Activated naive CD4-positive, alpha-beta T cell treated with anti-CD3 and anti-CD28 coated beads, Interleukin-2, amount 50 U/mL, for 72 hours (primary cell): ENCODE results near the gene RBM6. TPM values are rescaled to one million over a fixed set of nuclear protein-coding genes. Genes with fewer than 3 reads are reported as not detected.
"Not testable (repeated sequence)": the region's sequence is repeated elsewhere in the genome, so short reads cannot be mapped to it uniquely, and the experiment has no call there.

ENCODE experiments used
- ATAC-seq, 2 donors: fragments of 150-1000 bp; cut with Tn5 transposase; 2 replicates each; pipeline ENCODE4 v1.10.0; 2021; ENCODE audit warnings: mild to moderate bottlenecking in 2 of 2, moderate library complexity in 2 of 2
- DNase-seq, 2 donors: peaks; one replicate each; pipeline ENCODE4 v3.0.0; 2021 to 2022; ENCODE audit warnings: low spot score in 2 of 2
- H3K27ac Mint-ChIP-seq, 2 donors: one replicate each; pipeline ENCODE4 v1.8.0; 2022; ENCODE audit warnings: mild to moderate bottlenecking in 2 of 2, mixed read lengths in 2 of 2
- H3K36me3 Mint-ChIP-seq, 2 donors: one replicate each; pipeline ENCODE4 v1.8.0; 2022; ENCODE audit warnings: mixed read lengths in 2 of 2
- H3K9me3 Mint-ChIP-seq, 2 donors: one replicate each; pipeline ENCODE4 v1.8.0; 2022; ENCODE audit warnings: mixed read lengths in 2 of 2
- total RNA-seq, 2 donors: library from RNA; stranded (reverse); gene quantifications; one replicate each; pipeline ENCODE4 v1.2.3, GENCODE V29; 2022

The RBM6 gene
- total RNA-seq, 2 donors from 2014 or later, result 94.6 to 168 TPM

DNA sequence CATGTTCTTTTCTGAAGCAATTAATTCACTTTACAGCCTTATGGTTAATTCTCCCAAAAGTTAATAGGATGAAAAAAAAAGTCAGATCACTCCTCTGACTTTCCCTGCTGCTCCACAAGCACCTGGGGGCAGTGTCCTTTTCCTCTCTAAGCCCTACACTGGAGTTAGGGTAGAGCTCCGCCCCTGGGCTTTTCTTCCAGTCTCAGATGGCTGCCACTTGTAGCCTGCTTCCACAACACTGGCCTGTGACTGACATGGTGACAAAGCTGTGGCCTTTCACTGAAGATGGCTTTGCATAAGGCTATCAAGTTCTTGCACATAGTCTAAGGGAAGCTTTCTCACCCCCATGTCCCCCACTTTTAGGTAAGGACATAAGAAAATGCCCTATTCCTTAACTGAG is 9.0 kb upstream of the RBM6 start:
- DNase-seq (no peak), ATAC-seq (no peak)
- H3K27ac Mint-ChIP-seq, result no peak overlapping the region

DNA sequence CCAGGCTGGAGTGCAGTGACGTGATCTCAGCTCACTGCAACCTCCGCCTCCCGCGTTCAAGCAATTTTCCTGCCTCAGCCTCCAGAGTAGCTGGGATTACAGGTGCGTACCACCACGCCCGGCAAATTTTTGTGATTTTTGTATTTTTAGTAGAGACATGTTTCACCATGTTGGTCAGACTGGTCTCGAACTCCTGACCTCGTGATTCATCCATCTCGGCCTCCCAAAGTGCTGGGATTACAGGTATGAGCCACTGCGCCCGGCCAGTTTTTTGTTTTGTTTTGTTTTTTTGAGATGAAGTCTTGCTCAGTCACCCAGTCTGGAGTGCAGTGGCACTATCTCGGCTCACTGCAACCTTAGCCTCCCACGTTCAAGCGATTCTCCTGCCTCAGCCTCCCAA is 7.7 kb upstream of the RBM6 start:
- H3K9me3 Mint-ChIP-seq, H3K27ac Mint-ChIP-seq, ATAC-seq, DNase-seq, H3K36me3 Mint-ChIP-seq: not testable (repeated sequence)

More for the DNA sequence above, 9.0 kb upstream of the RBM6 start:
- Mint-ChIP-seq H3K9me3 (no peaks in the 10 kb centered on the region), H3K36me3 (no peaks in the 10 kb centered on the region)

DNA sequence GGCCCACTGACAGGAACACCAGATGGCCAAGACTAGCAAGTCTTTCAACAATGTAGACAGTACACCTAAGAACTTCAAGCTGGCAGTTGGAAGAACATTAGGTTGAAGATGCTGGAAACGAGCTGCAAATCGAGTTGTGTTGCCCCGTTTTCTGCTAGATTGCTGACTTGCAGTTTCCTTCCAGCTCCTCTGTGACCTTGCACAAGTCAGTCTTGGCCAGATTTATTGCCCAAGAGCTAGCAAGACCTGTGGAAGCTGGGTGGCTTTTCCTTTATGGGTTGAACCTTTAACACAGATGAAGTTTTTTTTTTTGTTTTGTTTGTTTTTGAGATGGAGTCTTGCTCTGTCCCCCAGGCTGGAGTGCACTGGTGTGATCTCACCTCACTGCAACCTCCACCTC is 2.9 kb upstream of the RBM6 start:
- Mint-ChIP-seq H3K9me3 (no peaks in the 10 kb centered on the region), H3K36me3 (peaks cover 10 to 15% of the 10 kb centered on the region in 2 donors), H3K27ac (peak overlapping the region in 1 of 2 donors; percentile 39)
- no peak for ATAC-seq
- DNase-seq, result no peak

DNA sequence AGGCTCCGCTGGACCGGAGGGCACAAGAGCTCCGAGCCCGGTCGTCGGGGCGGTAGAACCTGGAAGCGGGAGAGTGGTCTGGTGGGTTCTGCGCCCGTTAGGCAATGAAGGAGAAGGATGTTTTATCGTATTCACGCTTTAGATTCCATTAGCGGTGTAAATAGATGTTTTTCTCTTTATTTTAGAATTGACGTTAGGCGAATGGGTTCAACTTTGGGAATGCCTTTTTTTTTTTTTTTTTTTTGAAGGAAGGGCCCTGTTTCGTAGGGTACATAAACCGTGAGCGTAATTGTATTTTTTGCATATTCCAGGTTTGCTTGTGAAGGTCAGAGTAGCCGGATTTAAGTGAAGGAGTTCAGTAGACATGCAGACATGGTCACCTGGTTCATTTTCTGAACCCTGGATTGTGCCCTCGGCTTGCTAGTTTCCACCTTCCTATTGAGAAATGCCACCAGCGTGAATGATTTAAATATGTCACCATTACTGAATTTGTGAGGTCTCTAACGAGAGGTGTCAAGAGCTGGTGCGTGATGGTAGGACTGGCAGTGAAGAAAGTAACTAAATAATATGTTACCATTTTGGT is 808 bp downstream of the RBM6 start:
- no peak for ATAC-seq
- no peak for DNase-seq
- H3K9me3 Mint-ChIP-seq, result peaks cover 0 to 4% of the 10 kb centered on the region in 2 donors

DNA sequence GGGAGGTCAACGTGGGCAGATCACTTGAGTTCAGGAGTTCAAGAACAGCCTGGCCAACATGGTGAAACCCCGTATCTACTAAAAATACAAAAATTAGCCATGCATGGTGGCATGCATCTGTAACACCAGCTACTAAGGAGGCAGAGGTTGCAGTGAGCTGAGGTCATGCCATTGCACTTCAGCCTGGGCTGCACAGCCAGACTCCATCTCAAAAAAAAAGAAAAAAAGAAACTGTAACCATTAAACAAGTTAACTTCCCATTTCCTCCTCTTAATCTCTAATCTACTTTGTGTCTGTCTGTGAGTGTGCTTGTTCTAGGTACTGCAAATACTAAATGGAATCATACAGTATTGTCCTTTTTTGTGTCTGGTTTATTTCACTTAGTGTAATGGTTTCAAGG is 2.7 kb downstream of the RBM6 start:
- DNase-seq (no peak), ATAC-seq (no peak)
- Mint-ChIP-seq H3K36me3 (peaks cover 22 to 26% of the 10 kb centered on the region in 2 donors), H3K9me3 (peaks cover 0 to 4% of the 10 kb centered on the region in 2 donors), H3K27ac (no peak overlapping the region)

More for the DNA sequence above, 808 bp downstream of the RBM6 start:
- H3K36me3 Mint-ChIP-seq, result peaks cover 22 to 26% of the 10 kb centered on the region in 2 donors
- H3K27ac Mint-ChIP-seq, result peak overlapping the region; percentile 93 to 99

DNA sequence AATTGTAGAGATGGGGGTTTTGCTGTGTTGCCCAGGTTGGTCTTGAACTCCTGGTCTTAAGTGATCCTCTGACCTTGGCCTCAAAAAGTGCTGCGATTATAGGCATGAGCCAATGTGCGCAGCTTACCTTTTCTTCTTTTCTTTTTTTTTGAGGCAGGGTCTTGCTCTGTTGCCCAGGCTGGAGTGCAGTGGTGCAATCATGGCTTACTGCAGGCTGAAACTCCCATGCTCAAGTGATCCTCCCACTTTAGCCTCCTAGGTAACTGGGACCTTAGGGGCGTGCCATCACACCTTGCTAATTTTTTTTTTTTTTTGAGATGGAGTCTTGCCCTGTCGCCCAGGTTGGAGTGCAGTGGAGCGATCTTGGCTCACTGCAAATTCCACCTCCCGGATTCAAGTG is 13.0 kb downstream of the RBM6 start:
- Mint-ChIP-seq H3K9me3 (no peaks in the 10 kb centered on the region), H3K36me3 (no peaks in the 10 kb centered on the region), H3K27ac (no peak overlapping the region)
- no peak for ATAC-seq
- no peak for DNase-seq

DNA sequence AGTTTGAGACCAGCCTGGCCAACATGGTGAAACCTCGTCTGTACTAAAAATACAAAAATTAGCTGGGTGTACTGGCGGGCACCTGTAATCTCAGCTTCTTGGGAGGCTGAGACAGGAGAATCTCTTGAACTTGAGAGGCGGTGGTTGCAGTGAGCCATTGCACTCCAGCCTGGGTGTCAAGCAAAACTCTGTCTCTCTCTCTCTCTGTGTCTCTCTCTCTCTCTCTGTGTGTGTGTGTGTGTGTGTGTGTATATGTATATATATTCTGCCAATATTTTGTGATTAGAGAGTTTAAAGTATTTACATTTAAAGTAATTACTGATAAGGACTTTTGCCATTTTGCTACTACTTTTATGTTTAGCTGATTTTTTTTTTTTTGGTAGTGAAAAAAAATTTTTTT is 15.7 kb downstream of the RBM6 start:
- DNase-seq (no peak), ATAC-seq (no peak)
- no peaks in the 10 kb centered on the region for H3K36me3 Mint-ChIP-seq
- peak overlapping the region in 1 of 2 donors; percentile 82 for H3K27ac Mint-ChIP-seq
- H3K9me3 Mint-ChIP-seq, result no peaks in the 10 kb centered on the region

DNA sequence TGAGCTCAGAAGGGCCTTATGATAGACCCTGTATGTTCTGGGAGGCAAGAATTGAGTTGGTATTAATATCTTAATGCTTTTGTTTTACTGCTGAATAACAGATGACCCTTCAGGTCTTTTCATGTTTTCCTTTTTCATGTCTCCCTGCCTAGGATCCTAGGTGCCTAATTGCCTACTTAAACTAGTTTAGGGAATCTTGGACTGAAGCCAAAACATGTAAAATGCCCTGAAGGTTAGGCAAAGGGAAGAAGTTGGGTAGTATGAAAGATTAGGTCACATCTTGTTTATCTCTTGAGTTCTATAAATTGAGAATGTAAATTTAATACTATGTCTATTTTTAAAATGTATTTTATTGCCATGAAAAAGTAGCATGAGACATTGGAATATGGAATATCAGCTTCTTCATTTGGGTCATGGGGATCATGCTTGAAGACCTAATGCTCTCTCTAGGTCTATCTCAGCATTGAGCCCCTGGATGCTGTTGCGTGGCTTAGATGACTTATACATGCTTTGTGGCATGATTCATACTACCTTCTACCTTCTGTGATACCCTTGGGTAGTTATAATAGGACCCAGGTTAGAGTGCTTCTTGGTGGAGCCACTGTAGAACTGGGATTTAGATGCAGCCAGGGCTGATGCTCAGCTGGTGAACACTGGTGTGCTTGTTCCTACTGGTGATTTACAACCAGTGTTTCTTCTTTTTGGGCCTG is 26.4 kb downstream of the RBM6 start:
- Mint-ChIP-seq H3K9me3 (no peaks in the 10 kb centered on the region), H3K36me3 (no peaks in the 10 kb centered on the region), H3K27ac (peak overlapping the region in 1 of 2 donors; percentile 64)
- ATAC-seq (no peak), DNase-seq (no peak)

DNA sequence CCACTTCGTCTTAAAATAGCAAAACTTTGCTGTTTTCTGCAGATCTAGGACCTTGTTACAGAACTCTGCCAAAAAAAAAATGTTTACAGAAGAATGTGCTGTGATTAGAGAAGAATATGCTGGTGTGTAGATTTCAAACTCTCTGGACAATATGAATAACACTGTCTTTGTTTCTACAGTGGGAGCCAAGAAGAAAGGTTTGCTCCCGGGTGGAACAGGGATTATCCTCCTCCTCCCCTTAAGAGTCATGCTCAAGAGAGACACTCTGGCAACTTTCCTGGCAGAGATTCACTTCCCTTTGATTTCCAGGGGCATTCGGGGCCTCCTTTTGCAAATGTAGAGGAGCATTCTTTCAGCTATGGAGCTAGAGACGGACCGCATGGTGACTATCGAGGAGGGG is 27.3 kb downstream of the RBM6 start:
- Mint-ChIP-seq H3K36me3 (no peaks in the 10 kb centered on the region), H3K9me3 (no peaks in the 10 kb centered on the region), H3K27ac (no peak overlapping the region)
- ATAC-seq, result no peak
- DNase-seq, result no peak

DNA sequence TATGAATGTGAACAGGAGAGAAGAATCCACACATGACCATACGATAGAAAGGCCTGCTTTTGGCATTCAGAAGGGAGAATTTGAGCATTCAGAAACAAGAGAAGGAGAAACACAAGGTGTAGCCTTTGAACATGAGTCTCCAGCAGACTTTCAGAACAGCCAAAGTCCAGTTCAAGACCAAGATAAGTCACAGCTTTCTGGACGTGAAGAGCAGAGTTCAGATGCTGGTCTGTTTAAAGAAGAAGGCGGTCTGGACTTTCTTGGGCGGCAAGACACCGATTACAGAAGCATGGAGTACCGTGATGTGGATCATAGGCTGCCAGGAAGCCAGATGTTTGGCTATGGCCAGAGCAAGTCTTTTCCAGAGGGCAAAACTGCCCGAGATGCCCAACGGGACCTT is 28.4 kb downstream of the RBM6 start:
- no peaks in the 10 kb centered on the region for H3K9me3 Mint-ChIP-seq
- peaks cover 0 to 6% of the 10 kb centered on the region in 2 donors for H3K36me3 Mint-ChIP-seq
- no peak for ATAC-seq
- no peak for DNase-seq
- H3K27ac Mint-ChIP-seq, result no peak overlapping the region

DNA sequence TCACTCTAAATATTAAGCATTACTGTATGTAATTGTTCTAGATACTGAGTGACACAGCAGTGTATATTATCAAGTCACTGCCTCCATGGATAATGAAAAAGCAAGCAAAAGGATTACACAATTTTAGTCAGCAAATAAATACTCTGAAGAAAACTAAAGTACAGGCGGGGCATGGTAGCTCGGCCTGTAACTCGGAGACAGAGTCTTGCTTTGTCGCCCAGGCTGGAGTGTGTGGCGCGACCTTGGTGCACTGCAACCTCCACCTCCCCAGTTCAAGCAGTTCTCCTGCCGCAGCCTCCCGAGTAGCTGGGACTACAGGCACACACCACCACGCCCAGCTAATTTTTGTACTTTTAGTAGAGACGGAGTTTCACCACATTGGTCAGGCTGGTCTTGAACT is 32.7 kb downstream of the RBM6 start:
- DNase-seq (no peak), ATAC-seq (no peak)
- Mint-ChIP-seq H3K36me3 (peaks cover 0 to 14% of the 10 kb centered on the region in 2 donors), H3K27ac (no peak overlapping the region), H3K9me3 (no peaks in the 10 kb centered on the region)

DNA sequence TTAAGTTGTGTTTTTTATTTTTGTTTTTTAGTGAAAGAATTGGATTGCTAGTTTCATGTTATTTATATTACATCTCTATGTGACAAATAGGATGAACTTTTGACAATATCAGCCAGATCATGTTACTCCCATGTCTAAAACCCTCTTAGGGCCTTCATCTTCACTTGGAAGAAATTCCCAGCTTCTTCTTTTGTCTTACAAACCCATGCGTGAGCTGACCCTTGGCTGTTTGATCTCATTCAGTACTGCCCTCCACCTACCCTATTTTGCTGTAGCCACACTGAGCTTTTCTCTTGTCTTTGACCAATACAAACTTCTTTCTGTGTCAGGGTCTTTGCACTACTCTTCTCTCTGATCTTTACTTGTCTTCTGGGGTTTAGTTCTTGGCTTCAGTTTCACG is 37.0 kb downstream of the RBM6 start:
- Mint-ChIP-seq H3K9me3 (no peaks in the 10 kb centered on the region), H3K36me3 (peaks cover 0 to 14% of the 10 kb centered on the region in 2 donors), H3K27ac (no peak overlapping the region)
- ATAC-seq (no peak), DNase-seq (no peak)

DNA sequence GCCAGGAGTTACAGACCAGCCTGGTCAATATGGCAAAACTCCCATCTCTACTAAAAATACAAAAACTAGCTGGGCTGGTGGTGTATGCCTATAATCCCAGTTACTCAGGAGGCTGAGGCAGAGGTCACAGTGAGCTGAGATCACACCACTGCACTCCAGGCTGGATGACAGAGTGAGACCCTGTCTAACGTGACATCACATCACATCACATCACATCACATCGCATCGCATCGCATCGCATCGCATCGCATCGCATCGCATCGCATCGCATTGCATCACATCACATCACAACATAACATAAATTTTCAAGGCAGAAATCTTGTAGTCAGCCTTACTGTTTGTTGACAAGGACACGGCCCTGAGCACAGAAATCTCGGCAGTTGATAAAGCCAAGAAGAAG is 44.4 kb downstream of the RBM6 start:
- Mint-ChIP-seq H3K36me3 (no peaks in the 10 kb centered on the region), H3K27ac (no peak overlapping the region), H3K9me3 (no peaks in the 10 kb centered on the region)
- no peak for DNase-seq
- ATAC-seq, result no peak

DNA sequence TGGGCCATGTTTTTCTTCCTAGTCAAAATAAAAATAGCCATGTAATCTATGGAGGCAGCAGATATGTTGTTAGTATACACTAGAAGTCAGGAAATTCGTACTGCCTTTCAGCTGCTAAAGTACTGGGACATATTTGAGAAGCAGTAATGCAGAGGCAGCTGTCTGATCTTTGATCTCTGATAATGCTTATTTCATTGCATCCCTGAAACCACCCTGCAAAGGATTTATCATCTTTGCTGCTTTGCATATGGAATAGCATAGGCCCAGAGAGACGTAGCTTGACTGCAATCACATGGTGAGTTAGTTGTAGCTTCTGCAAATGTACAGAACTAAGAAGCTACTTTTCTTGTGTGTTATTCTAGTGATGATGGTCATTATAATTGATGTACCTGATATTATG is 52.4 kb downstream of the RBM6 start:
- H3K36me3 Mint-ChIP-seq, result no peaks in the 10 kb centered on the region
- no peak for ATAC-seq
- no peaks in the 10 kb centered on the region for H3K9me3 Mint-ChIP-seq
- H3K27ac Mint-ChIP-seq, result peak overlapping the region in 1 of 2 donors; percentile 49
- no peak for DNase-seq

DNA sequence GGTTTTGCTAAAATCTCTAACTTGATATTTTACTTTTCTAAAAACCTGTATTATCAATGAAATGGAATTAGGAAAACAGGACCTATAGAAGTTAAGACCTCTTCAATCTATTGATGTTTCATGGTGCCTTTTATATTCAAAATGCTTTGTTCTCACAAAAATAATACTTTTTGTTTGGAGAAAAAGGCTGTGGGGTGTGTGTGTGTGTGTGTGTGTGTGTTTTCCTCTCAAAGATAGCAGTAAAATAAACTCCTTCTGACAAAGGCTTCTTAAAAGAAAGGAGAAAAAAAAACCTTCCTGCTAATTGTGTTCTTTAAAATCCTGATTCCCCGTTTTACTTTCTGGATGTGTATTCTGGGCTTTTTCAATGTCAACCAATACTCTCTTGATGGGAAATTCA is 54.5 kb downstream of the RBM6 start:
- ATAC-seq (no peak), DNase-seq (no peak)
- Mint-ChIP-seq H3K27ac (no peak overlapping the region), H3K36me3 (peaks cover 0 to under 1% of the 10 kb centered on the region in 2 donors), H3K9me3 (no peaks in the 10 kb centered on the region)

DNA sequence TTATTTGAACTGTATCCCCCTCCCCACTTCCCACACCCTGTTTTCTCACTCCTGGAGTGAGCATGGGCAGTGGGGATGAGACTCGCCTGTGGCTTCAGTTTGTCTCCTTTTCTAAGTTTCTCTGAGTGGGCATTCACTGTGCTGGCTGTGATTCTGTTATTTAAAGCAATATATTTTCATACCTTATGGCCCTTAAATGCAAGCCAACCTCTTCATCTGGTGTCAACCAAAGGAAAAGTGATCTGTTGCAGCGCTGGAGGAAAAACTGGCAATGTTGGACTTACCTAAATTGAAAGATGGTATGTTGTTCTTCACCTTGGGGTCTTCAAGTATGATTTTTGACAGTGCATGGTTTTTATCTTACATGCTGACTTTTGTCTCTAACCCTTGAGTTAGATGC is 56.1 kb downstream of the RBM6 start:
- no peak overlapping the region for H3K27ac Mint-ChIP-seq
- DNase-seq (no peak), ATAC-seq (no peak)
- H3K36me3 Mint-ChIP-seq, result peaks cover 0 to 5% of the 10 kb centered on the region in 2 donors
- H3K9me3 Mint-ChIP-seq, result no peaks in the 10 kb centered on the region

DNA sequence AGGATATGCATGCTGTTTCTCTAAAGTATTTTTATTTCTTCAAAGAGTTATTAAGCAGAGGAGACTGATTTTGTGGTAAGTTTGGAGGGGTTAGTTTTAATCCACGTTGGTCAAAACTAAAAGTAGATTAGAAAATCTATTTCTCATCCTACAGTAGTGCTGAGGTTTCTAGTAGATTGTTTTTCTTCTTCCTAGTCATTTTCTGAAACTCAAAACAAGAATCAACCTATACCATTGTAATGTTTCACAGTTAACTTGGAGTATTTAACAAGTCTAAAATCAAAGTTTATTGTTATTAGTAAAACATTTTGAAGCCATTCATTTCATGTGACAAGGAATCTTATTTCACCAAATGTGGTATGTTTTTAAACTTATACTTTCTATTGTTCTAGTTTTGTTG is 57.9 kb downstream of the RBM6 start:
- Mint-ChIP-seq H3K27ac (no peak overlapping the region), H3K9me3 (no peaks in the 10 kb centered on the region), H3K36me3 (peaks cover 5% of the 10 kb centered on the region in 2 donors)
- ATAC-seq, result peak in 1 of 2 donors; percentile 84
- no peak for DNase-seq

DNA sequence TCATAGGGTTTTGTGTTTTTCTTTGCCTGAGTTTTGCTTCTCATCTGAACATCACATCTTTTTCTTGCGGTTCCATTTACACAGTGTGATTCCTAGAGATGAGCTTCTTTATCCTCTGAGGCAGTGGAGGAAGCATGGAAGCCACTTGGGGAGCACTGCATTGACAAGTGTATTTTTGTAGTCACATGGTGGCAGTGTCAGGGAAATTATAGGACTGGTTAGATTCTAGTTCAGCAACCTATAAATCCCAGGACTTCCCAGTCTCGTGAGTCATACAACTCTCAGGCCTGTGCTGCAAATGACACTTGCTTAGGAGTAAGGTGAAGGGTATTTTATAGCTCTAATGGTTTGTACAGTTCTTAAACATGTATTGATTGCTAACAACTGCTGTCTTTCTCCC is 58.4 kb downstream of the RBM6 start:
- DNase-seq, result no peak
- ATAC-seq, result peak in 1 of 2 donors; percentile 24
- Mint-ChIP-seq H3K36me3 (peaks cover 5 to 7% of the 10 kb centered on the region in 2 donors), H3K9me3 (no peaks in the 10 kb centered on the region), H3K27ac (no peak overlapping the region)
